ENCODE results near the gene AQP5. TPM values are rescaled to one million over a fixed set of nuclear protein-coding genes. Genes with fewer than 3 reads are reported as not detected.

AQP5 gene
- total RNA-seq, 1 donor from 2014 or later = 0.46 TPM

DNA sequence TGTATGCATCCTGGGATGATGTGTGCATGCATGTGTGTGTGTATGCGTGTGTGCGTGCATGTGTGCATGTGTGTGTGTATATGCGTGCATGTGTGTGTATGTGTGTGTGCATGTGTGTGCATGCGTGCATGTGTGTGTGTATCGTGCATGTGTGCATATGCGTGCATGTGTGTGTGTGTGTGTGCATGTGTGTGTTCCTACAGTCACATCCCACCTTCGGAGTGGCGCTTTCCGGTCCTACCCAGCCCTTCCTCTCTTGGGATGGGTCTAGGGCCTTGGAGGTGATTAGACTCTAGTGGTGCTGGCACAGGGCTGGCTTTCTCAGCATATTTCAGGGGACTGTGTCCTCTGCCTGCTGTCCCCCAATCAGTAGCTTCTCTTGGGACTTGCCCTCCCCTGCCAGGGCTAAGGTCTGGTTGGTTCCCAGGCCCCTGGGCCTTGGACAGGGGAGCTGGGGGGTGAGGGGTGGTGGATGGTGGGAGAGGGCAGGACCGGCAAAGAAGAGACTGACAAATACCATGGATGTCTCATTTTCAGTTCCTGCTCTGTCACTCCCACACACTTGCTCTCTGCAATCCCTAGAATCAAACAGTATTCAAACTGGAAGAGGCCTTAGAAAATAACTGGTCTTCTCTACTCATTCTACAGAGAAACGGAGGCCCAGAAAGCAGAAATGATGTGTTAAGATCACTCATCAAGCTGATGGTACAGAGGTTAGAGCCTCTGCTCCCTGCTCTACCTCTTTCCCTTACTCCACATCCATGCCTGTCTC lies 36.1 kb upstream of the AQP5 start:
- Mint-ChIP-seq H3K27ac (ENCODE audit: unreplicated experiment) (no peak overlapping the region), H3K36me3 (ENCODE audit: unreplicated experiment) (no peaks in the 10 kb centered on the region), H3K4me1 (ENCODE audit: unreplicated experiment) (no peaks in the 10 kb centered on the region), H3K4me3 (ENCODE audit: unreplicated experiment) (no peak overlapping the region), H3K27me3 (ENCODE audit: unreplicated experiment) (no peaks in the 10 kb centered on the region), H3K9me3 (ENCODE audit: unreplicated experiment) (no peaks in the 10 kb centered on the region)
- no peak for DNase-seq (ENCODE audit: extremely low spot score, unreplicated experiment)
- TF ChIP-seq, protein P1, sequence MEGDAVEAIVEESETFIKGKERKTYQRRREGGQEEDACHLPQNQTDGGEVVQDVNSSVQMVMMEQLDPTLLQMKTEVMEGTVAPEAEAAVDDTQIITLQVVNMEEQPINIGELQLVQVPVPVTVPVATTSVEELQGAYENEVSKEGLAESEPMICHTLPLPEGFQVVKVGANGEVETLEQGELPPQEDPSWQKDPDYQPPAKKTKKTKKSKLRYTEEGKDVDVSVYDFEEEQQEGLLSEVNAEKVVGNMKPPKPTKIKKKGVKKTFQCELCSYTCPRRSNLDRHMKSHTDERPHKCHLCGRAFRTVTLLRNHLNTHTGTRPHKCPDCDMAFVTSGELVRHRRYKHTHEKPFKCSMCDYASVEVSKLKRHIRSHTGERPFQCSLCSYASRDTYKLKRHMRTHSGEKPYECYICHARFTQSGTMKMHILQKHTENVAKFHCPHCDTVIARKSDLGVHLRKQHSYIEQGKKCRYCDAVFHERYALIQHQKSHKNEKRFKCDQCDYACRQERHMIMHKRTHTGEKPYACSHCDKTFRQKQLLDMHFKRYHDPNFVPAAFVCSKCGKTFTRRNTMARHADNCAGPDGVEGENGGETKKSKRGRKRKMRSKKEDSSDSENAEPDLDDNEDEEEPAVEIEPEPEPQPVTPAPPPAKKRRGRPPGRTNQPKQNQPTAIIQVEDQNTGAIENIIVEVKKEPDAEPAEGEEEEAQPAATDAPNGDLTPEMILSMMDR (IDR thresholded peaks at IDR 0.05) = no peak

DNA sequence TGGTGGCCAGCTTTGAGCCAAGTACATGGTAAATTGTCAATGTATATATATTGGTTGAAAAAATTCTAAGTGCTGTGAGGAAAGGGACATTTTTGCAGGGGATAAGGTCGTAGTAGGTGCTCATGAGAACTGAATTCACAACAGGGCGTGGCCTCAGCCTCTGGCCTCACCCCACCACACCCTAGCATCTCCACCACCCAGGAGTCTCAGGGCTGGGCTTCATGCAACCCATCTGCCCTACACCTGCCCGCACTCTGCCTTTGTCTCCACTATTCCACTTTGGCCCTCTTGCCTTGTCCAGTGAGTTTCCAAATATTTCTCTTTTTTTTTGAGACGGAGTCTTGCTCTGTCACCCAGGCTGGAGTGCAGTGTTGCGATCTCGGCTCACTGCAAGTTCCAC lies 33.2 kb upstream of the AQP5 start:
- DNase-seq (ENCODE audit: extremely low spot score, unreplicated experiment) = no peak
- H3K4me1 Mint-ChIP-seq (ENCODE audit: unreplicated experiment) = peaks cover under 1% of the 10 kb centered on the region
- TF ChIP-seq, protein P1 (IDR thresholded peaks at IDR 0.05) = no peak
- H3K9me3 Mint-ChIP-seq (ENCODE audit: unreplicated experiment) = no peaks in the 10 kb centered on the region
- no peak overlapping the region for H3K27ac Mint-ChIP-seq (ENCODE audit: unreplicated experiment)
- no peaks in the 10 kb centered on the region for H3K27me3 Mint-ChIP-seq (ENCODE audit: unreplicated experiment)
- no peaks in the 10 kb centered on the region for H3K36me3 Mint-ChIP-seq (ENCODE audit: unreplicated experiment)
- no peak overlapping the region for H3K4me3 Mint-ChIP-seq (ENCODE audit: unreplicated experiment)

GRCh38 chr12:49929581-49929980 lies 32.1 kb upstream of the AQP5 start:
- Mint-ChIP-seq H3K9me3 (ENCODE audit: unreplicated experiment) (peaks cover 2% of the 10 kb centered on the region), H3K4me1 (ENCODE audit: unreplicated experiment) (peaks cover 7% of the 10 kb centered on the region), H3K4me3 (ENCODE audit: unreplicated experiment) (no peak overlapping the region), H3K27me3 (ENCODE audit: unreplicated experiment) (no peaks in the 10 kb centered on the region), H3K27ac (ENCODE audit: unreplicated experiment) (no peak overlapping the region), H3K36me3 (ENCODE audit: unreplicated experiment) (no peaks in the 10 kb centered on the region)
- TF ChIP-seq, protein P1 (IDR thresholded peaks at IDR 0.05) = no peak
- DNase-seq (ENCODE audit: extremely low spot score, unreplicated experiment) = no peak

GRCh38 chr12:49930515-49931288 lies 31.0 kb upstream of the AQP5 start:
- no peak overlapping the region for H3K4me3 Mint-ChIP-seq (ENCODE audit: unreplicated experiment)
- H3K36me3 Mint-ChIP-seq (ENCODE audit: unreplicated experiment) = no peaks in the 10 kb centered on the region
- H3K4me1 Mint-ChIP-seq (ENCODE audit: unreplicated experiment) = peaks cover 10% of the 10 kb centered on the region
- DNase-seq (ENCODE audit: extremely low spot score, unreplicated experiment) = no peak
- H3K27ac Mint-ChIP-seq (ENCODE audit: unreplicated experiment) = no peak overlapping the region
- TF ChIP-seq, protein P1 (IDR thresholded peaks at IDR 0.05) = no peak
- H3K9me3 Mint-ChIP-seq (ENCODE audit: unreplicated experiment) = peaks cover 8% of the 10 kb centered on the region
- no peaks in the 10 kb centered on the region for H3K27me3 Mint-ChIP-seq (ENCODE audit: unreplicated experiment)

GRCh38 chr12:49932023-49932422 lies 29.6 kb upstream of the AQP5 start:
- Mint-ChIP-seq H3K27ac (ENCODE audit: unreplicated experiment) (no peak overlapping the region), H3K4me3 (ENCODE audit: unreplicated experiment) (no peak overlapping the region), H3K36me3 (ENCODE audit: unreplicated experiment) (no peaks in the 10 kb centered on the region), H3K4me1 (ENCODE audit: unreplicated experiment) (peaks cover 10% of the 10 kb centered on the region), H3K9me3 (ENCODE audit: unreplicated experiment) (peaks cover 8% of the 10 kb centered on the region), H3K27me3 (ENCODE audit: unreplicated experiment) (no peaks in the 10 kb centered on the region)
- DNase-seq (ENCODE audit: extremely low spot score, unreplicated experiment) = no peak
- TF ChIP-seq, protein P1 (IDR thresholded peaks at IDR 0.05) = no peak
